Colonic mucosa (tissue), 4 donors: ENCODE data around the gene PLEKHG2. TPM values are rescaled to one million over a fixed set of nuclear protein-coding genes. Genes with fewer than 3 reads are reported as not detected.

Experiments
- DNase-seq: peaks from one replicate; pipeline ENCODE4 v3.0.0-alpha.2; 2020
- H3K27ac ChIP-seq: fragments of 200-600 bp; one replicate; pipeline ENCODE4 v1.8.0; 2021
- H3K27me3 ChIP-seq: fragments of 200-600 bp; one replicate; pipeline ENCODE4 v1.8.0; 2021
- H3K36me3 ChIP-seq: fragments of 200-600 bp; one replicate; pipeline ENCODE4 v1.8.0; 2021
- H3K4me1 ChIP-seq: fragments of 200-600 bp; one replicate; pipeline ENCODE4 v1.8.0; 2021; ENCODE audit warnings: mild to moderate bottlenecking
- H3K4me3 ChIP-seq: fragments of 200-600 bp; one replicate; pipeline ENCODE4 v1.8.0; 2021
- H3K9ac ChIP-seq, 2 donors: one replicate each; pipeline ENCODE4 v1.7.0; 2013; ENCODE audit warnings: control low read depth in 2 of 2, low read depth in 2 of 2, low read length in 2 of 2
- H3K9me3 ChIP-seq: fragments of 200-600 bp; one replicate; pipeline ENCODE4 v1.8.0; 2021
- CTCF ChIP-seq: fragments of 200-600 bp; IDR thresholded peaks from one replicate; pipeline ENCODE4 v1.8.0; 2022; ENCODE audit warnings: antibody characterized with exemption, mild to moderate bottlenecking
- intact Hi-C: fragments of 100-400 bp; cut with DNase I; formaldehyde crosslinking; loops from one replicate; pipeline ENCODE4 v1.14.1; 2022
- total RNA-seq, 2 donors: library from RNA; stranded (reverse); fragmentation: NEBNext Ultra II Directional in 1 of 2; extraction: Animal tissue kit (Norgen Biotek cat#: 25700) in 1 of 2; gene quantifications; one replicate each; pipeline ENCODE4 v1.2.1, GENCODE V29; 2021
- donor health status: healthy.
- donor health status: DM: no; HTN: no; CAD: no.
- donor health status: DM: no; HTN: no; CAD: no.

PLEKHG2 gene
- total RNA-seq, 2 donors from 2014 or later: 8.0 to 10.4 TPM

DNA sequence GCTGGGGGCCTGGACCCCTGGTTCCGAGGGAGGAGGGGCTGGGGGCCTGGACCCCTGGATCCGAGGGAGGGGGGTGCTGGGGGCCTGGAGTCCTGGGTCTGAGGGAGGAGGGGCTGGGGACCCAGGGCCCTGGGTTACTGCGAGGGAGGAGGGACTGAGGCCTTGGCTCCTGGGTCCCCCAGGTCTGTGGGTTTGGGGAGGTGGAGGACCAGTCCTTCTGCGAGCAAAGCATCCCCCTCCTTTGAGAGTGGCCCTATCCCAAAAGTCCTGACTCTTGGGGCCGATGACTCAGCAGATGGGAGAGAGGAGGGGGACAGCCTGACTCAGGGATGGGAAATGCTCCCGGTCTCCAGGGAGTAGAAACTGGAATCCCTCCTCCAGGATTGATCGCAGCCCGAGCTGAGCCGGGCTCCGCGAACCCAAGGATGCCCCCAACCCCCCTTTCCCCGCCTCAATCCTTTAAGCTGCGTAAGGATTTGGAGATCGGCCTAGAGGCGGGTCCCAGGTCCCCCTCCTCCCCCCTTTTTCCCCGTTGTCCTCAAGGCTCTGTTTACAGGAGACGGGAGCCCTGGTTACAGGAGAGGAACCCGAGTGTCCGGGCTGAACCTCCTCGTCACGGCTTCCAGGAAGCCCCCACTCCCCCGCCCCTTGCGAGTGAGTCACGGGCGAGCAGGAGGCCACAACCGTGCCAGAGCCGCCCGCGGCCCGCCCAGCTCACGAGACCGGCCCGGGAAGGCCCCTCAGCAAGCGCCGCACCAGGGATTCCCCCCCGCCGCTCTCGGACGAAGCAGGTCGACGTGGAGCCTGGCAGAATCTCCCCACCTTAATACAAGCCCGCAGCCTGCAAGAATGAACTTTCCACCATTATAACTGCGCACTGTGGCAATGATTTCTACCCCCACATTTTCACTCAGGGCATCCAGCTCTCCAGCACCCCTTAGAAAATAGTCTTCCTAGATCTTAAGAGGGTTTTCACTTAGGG is 8.8 kb upstream of the PLEKHG2 start:
- intact Hi-C loops: no loop called here
- TF ChIP-seq CTCF: no peak
- peak; percentile 97 for DNase-seq
- Histone ChIP-seq H3K27ac (peak overlapping the region; percentile 100), H3K9ac (peak overlapping the region; percentile 88 to 96), H3K27me3 (no peaks in the 10 kb centered on the region), H3K4me3 (peak overlapping the region; percentile 34), H3K9me3 (no peaks in the 10 kb centered on the region), H3K36me3 (peaks cover 10% of the 10 kb centered on the region), H3K4me1 (peaks cover 18% of the 10 kb centered on the region)

DNA sequence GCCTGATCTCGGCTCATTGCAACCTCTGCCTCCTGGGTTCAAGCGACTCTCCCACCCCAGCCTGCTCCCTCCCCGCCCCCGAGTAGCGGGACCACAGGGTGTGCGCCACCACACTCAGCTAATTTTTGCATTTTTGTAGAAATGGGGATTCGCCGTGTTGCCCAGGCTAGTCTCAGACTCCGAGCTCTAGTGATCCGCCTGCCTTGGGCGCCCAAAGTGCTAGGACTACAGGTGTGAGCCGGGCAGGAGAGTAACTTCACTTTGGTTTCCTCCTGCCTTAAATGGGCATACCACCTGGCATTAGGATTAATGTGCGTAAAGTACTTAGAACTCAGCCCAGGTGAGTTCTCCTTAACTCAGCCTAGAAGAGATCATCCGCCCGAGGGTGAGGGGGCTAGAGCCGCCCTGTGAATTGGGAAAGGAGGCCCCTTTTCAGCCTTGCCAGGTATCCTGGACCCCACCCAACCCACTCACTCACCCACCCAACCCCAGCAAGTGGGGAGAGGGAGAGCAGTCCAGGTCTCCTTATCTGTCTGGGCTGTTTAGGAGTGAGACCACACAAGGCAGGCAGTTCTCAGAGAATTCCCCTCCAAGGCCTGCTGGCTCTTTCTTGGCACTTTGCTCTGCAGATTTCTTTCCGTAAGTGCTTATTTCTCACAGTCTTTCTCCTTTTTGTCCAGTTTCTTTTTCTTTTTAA is 7.1 kb upstream of the PLEKHG2 start:
- no peak for TF ChIP-seq CTCF
- Histone ChIP-seq H3K27ac (peak overlapping the region; percentile 100), H3K9me3 (no peaks in the 10 kb centered on the region), H3K27me3 (no peaks in the 10 kb centered on the region), H3K36me3 (peaks cover 10% of the 10 kb centered on the region), H3K9ac (peak overlapping the region in 1 of 2 donors; percentile 49), H3K4me3 (peak overlapping the region; percentile 96), H3K4me1 (peaks cover 12% of the 10 kb centered on the region)
- DNase-seq: no peak
- intact Hi-C loops: no loop called here

DNA sequence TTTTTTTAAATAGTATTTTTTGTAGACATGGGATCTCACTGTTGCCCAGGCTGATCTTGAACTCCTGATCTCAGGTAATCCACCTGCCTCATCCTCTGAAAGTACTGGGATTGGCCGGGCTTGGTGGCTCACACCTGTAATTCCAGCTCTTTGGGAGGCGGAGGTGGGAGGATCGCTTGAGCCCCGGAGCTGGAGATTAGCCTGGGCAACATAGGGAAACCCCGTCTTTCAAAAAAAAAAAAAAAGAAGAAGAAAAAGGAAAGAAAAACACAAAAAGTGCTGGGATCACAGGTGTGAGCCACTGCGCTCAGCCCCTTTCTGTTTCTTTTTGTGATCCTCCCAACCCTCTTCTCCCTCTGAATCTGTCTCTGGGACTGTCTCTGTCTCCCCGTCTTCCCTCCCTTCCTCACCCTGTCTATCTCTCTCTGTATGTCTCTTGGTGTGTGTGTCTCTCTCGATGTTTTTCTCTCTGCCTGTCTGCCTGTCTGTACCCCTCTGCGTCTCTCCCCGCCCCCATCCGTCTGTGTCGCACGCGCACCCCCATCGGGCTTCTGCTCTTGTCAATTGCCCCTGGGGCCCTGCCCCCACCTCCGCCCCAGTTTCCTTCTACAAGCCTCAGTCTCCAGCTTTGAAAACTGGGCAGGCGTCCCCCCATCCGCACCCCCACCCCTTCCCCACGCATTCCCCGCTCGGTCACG is 6.4 kb upstream of the PLEKHG2 start:
- intact Hi-C loops: no loop called here
- Histone ChIP-seq H3K27me3 (no peaks in the 10 kb centered on the region), H3K36me3 (peaks cover 10% of the 10 kb centered on the region), H3K4me3 (peak overlapping the region; percentile 96), H3K4me1 (peaks cover 19% of the 10 kb centered on the region), H3K27ac (peak overlapping the region; percentile 100), H3K9ac (peak overlapping the region; percentile 84 to 92), H3K9me3 (no peaks in the 10 kb centered on the region)
- no peak for TF ChIP-seq CTCF
- peak; percentile 78 for DNase-seq

DNA sequence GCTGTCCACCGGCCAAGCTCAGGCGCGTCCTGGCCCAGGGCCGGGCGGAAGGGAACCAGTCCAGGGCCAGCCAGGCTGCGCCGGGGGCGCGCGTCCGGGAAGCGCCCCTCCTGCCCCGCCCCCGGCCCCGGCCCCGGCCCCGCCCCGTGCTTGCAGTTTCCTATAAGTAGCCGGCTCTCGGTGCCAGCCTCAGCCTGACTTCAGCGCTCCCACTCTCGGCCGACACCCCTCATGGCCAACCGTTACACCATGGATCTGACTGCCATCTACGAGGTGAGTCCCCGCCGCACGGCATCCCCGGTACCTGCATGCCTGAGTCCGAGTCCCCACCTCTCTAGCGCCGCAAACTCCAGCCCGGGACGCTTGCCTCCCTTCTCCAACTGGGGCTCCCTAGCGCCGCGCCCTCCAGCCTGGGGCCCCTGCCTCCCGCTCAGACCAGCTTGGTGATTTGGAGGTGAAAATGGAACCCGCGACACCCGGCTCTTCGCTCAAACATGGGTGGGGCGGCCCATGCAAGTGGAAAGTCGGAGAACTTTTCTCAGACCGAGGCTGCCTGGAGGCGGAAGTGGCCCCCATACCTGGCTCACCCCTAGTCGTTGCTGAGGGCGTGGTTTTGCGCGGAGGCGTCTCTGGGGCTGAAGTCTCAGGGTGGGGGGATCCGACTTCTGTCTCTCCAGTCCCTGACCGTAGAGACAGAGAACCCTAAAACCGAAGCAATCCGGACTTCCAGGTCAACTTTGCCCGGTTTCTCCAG is 5.6 kb upstream of the PLEKHG2 start, which contains the start of gene ZFP36:
Gene ZFP36 (plus strand): TSS at position 192 of the 754 bp plus-strand sequence. CDS start 58 bp downstream, at position 250.
- intact Hi-C loops: no loop called here
- H3K9ac ChIP-seq: peak within 1 kb of the TSS; percentile 98 to 100
- TF ChIP-seq CTCF: no peak
- no peaks in the 10 kb centered on the region for H3K27me3 ChIP-seq
- peak within 1 kb of the TSS; percentile 96 for H3K4me3 ChIP-seq
- H3K9me3 ChIP-seq: no peaks in the 10 kb centered on the region
- peaks cover 10% of the 10 kb centered on the region for H3K36me3 ChIP-seq
- peak; percentile 95 for DNase-seq
- H3K27ac ChIP-seq: peak within 1 kb of the TSS; percentile 100
- peaks cover 18% of the 10 kb centered on the region for H3K4me1 ChIP-seq
